Measurements from ENCODE around the gene DCTN5.
"Not testable (repeated sequence)": the region's sequence is repeated elsewhere in the genome, so short reads cannot be mapped to it uniquely, and the experiment has no call there.

DCTN5 gene

GRCh38 chr16:23640931-23641765 is at the start of gene DCTN5, which contains the start of gene PALB2:
Gene DCTN5 (plus strand): TSS chr16:23641466. CDS start chr16:23641543, 77 bp downstream.
Gene PALB2 (minus strand): TSS chr16:23641310. CDS start chr16:23641157, 153 bp downstream.
- DNase-seq, result peak; percentile 96

GRCh38 chr16:23594186-23594585 is 47.1 kb upstream of the DCTN5 start:
- no peak for DNase-seq

GRCh38 chr16:23595246-23595950 is 45.9 kb upstream of the DCTN5 start:
- DNase-seq, result no peak

GRCh38 chr16:23595951-23596720 is 45.1 kb upstream of the DCTN5 start, which contains the start of gene NDUFAB1:
Gene NDUFAB1 (minus strand): TSS chr16:23596316. CDS start chr16:23596290, 26 bp downstream.
- DNase-seq, result peak; percentile 85 to 97

- DNase-seq, result peak in 1 of 2 donors; percentile 15
These were observed 44.1 kb upstream of the DCTN5 start for GRCh38 chr16:23597003-23597756.

GRCh38 chr16:23607726-23608125 is 33.5 kb upstream of the DCTN5 start:
- DNase-seq, result no peak

GRCh38 chr16:23608194-23608593 is 33.1 kb upstream of the DCTN5 start:
- peak; percentile 24 to 30 for DNase-seq

GRCh38 chr16:23609929-23610328 is 31.3 kb upstream of the DCTN5 start:
- no peak for DNase-seq

- DNase-seq, result not testable (repeated sequence)
These were observed 30.4 kb upstream of the DCTN5 start for GRCh38 chr16:23610905-23611304.

GRCh38 chr16:23611936-23612335 is 29.3 kb upstream of the DCTN5 start:
- DNase-seq, result no peak

- DNase-seq, result no peak
These were observed 25.5 kb upstream of the DCTN5 start for GRCh38 chr16:23615805-23616204.

GRCh38 chr16:23624092-23624491 is 17.2 kb upstream of the DCTN5 start:
- no peak for DNase-seq

GRCh38 chr16:23629516-23629915 is 11.8 kb upstream of the DCTN5 start:
- DNase-seq, result no peak

GRCh38 chr16:23631874-23632273 is 9.4 kb upstream of the DCTN5 start:
- DNase-seq, result not testable (repeated sequence)

- DNase-seq, result no peak
These were observed 6.7 kb upstream of the DCTN5 start for GRCh38 chr16:23634461-23635036.

GRCh38 chr16:23635958-23636357 is 5.3 kb upstream of the DCTN5 start:
- DNase-seq, result no peak

- peak in 1 of 2 donors; percentile 36 for DNase-seq
These were observed 693 bp upstream of the DCTN5 start for GRCh38 chr16:23640615-23640930.

- no peak for DNase-seq
These were observed 1.0 kb downstream of the DCTN5 start for GRCh38 chr16:23642246-23642774.

GRCh38 chr16:23650674-23651416 is 9.6 kb downstream of the DCTN5 start:
- no peak for DNase-seq

GRCh38 chr16:23651943-23652468 is 10.7 kb downstream of the DCTN5 start:
- DNase-seq, result no peak

- no peak for DNase-seq
These were observed 22.7 kb downstream of the DCTN5 start for GRCh38 chr16:23663918-23664317.

All from inflammatory macrophage treated with lipopolysaccharide for 1 hour (primary cell).